H1 (cell line): ENCODE results near the gene COLEC11. TPM values are rescaled to one million over a fixed set of nuclear protein-coding genes. Genes with fewer than 3 reads are reported as not detected.

Experiments
- CTCF ChIA-PET: fragments of 300-600 bp; sonication (Branson Sonifier 250); formaldehyde crosslinking; loops from one replicate; lab custom pipeline; 2021; ENCODE audit not compliant: partially characterized antibody; lab: Charles Lee
- POLR2A ChIA-PET: fragments of 300-600 bp; sonication (Branson Sonifier 250); formaldehyde crosslinking; loops from one replicate; lab custom pipeline; 2021; ENCODE audit warnings: inconsistent platforms; ENCODE audit not compliant: partially characterized antibody; lab: Charles Lee
- DNase-seq, 2 experiments: peaks; one replicate each; pipeline versions ENCODE4 v3.0.0 to v3.0.0-alpha.2; 2010 to 2022; ENCODE audit warnings: low spot score in 2 of 2, low read depth in 1 of 2, mixed read lengths in 1 of 2
- FAIRE-seq: peaks from 2 replicates; lab custom pipeline; 2011; peaks lifted over from hg19 to GRCh38; lab: Jason Lieb, UNC
- H2AFZ ChIP-seq: 2 replicates; pipeline ENCODE4 v1.8.1; 2012; ENCODE audit warnings: low read length, inconsistent platforms
- H2AK5ac ChIP-seq: 2 replicates; pipeline ENCODE4 v1.6.1; 2013; ENCODE audit warnings: low read depth, low read length
- H2BK120ac ChIP-seq: replicated peaks from 2 replicates; pipeline ENCODE3; 2013; ENCODE audit warnings: low read depth, low read length, inconsistent platforms
- H2BK12ac ChIP-seq: 2 replicates; pipeline ENCODE4 v1.6.1; 2013; ENCODE audit warnings: low read depth, low read length
- H2BK15ac ChIP-seq: 2 replicates; pipeline ENCODE4 v1.6.1; 2013; ENCODE audit warnings: low read length
- H2BK20ac ChIP-seq: 2 replicates; pipeline ENCODE4 v1.6.1; 2013; ENCODE audit warnings: low read length
- H2BK5ac ChIP-seq: 2 replicates; pipeline ENCODE4 v1.6.1; 2013; ENCODE audit warnings: low read depth, low read length
- H3K14ac ChIP-seq: 2 replicates; pipeline ENCODE4 v1.6.1; 2013; ENCODE audit warnings: inconsistent platforms; ENCODE audit not compliant: insufficient read length
- H3K18ac ChIP-seq: 2 replicates; pipeline ENCODE4 v1.6.1; 2013; ENCODE audit warnings: low read length; ENCODE audit errors: extremely low read depth
- H3K23ac ChIP-seq: 2 replicates; pipeline ENCODE4 v1.6.1; 2013; ENCODE audit warnings: inconsistent platforms; ENCODE audit not compliant: insufficient read length
- H3K23me2 ChIP-seq: 2 replicates; pipeline ENCODE4 v1.6.1; 2013; ENCODE audit warnings: low read depth, low read length
- H3K27ac ChIP-seq: 2 replicates; pipeline ENCODE4 v1.6.1; 2011; ENCODE audit warnings: low read depth, low read length, inconsistent platforms
- H3K27me3 ChIP-seq, 4 experiments: replicated peaks in 1 of 4; 1 replicate in 1 of 4; 2 replicates in 3 of 4; pipeline versions ENCODE4 v1.6.1 to v1.8.1; 2011 to 2013; ENCODE audit warnings: low read length in 3 of 4, mild to moderate bottlenecking in 3 of 4, inconsistent platforms in 2 of 4, mixed read lengths in 2 of 4, moderate library complexity in 1 of 4; ENCODE audit not compliant: control insufficient read depth in 3 of 4, insufficient read depth in 3 of 4; ENCODE audit errors: extremely low read depth in 1 of 4
- H3K36me3 ChIP-seq, 4 experiments: 2 replicates each; pipeline versions ENCODE4 v1.6.1 to v1.8.1; 2011 to 2013; ENCODE audit warnings: mild to moderate bottlenecking in 4 of 4, low read length in 3 of 4, moderate library complexity in 2 of 4, control low read depth in 1 of 4, inconsistent platforms in 1 of 4; ENCODE audit not compliant: insufficient read depth in 4 of 4, control insufficient read depth in 2 of 4
- H3K4ac ChIP-seq: replicated peaks from 2 replicates; pipeline ENCODE3; 2013; ENCODE audit warnings: low read length, low read depth, mixed read lengths, inconsistent platforms; ENCODE audit not compliant: insufficient read length
- H3K4me1 ChIP-seq, 4 experiments: replicated peaks in 1 of 4; 1 replicate in 1 of 4; 2 replicates in 3 of 4; pipeline versions ENCODE4 v1.6.1 to v1.8.1; 2011 to 2013; ENCODE audit warnings: low read length in 3 of 4, inconsistent platforms in 2 of 4, mixed read lengths in 1 of 4; ENCODE audit not compliant: insufficient read depth in 4 of 4, control insufficient read depth in 3 of 4
- H3K4me2 ChIP-seq, 2 experiments: 2 replicates each; pipeline versions ENCODE4 v1.6.1 to v1.8.1; 2011 to 2013; ENCODE audit warnings: low read depth in 2 of 2, low read length in 2 of 2, control low read depth in 1 of 2, inconsistent platforms in 1 of 2, mild to moderate bottlenecking in 1 of 2; ENCODE audit not compliant: insufficient read depth in 1 of 2
- H3K4me3 ChIP-seq, 4 experiments: fragments of 200-600, 300-600 bp in 1 of 4; sonication (generic), shearing (Covaris generic), sonication (Bioruptor Twin) in 1 of 4; 2 replicates each; pipeline versions ENCODE4 v1.5.1 to v1.8.1; 2011 to 2016; ENCODE audit warnings: low read length in 4 of 4, low read depth in 3 of 4, control low read depth in 2 of 4, inconsistent platforms in 2 of 4, mild to moderate bottlenecking in 2 of 4, mixed read lengths in 1 of 4, moderate library complexity in 1 of 4; ENCODE audit not compliant: insufficient read depth in 2 of 4; ENCODE audit errors: extremely low read depth in 1 of 4
- H3K56ac ChIP-seq: replicated peaks from 2 replicates; pipeline ENCODE3; 2013; ENCODE audit warnings: low read depth, mild to moderate bottlenecking, mixed read lengths, low read length, inconsistent platforms; ENCODE audit not compliant: insufficient read length
- H3K79me1 ChIP-seq: 2 replicates; pipeline ENCODE4 v1.6.1; 2013; ENCODE audit warnings: low read depth, low read length, control low read depth
- H3K79me2 ChIP-seq, 2 experiments: 2 replicates each; pipeline versions ENCODE4 v1.6.1 to v1.8.1; 2012 to 2013; ENCODE audit warnings: low read length in 2 of 2, mild to moderate bottlenecking in 2 of 2, inconsistent platforms in 1 of 2; ENCODE audit not compliant: insufficient read depth in 2 of 2, control insufficient read depth in 1 of 2
- H3K9ac ChIP-seq, 4 experiments: replicated peaks in 1 of 4; 1 replicate in 1 of 4; 2 replicates in 3 of 4; pipeline versions ENCODE4 v1.6.1 to v1.8.1; 2011 to 2013; ENCODE audit warnings: low read depth in 3 of 4, low read length in 3 of 4, control low read depth in 2 of 4, mild to moderate bottlenecking in 2 of 4, moderate library complexity in 2 of 4, inconsistent platforms in 1 of 4; ENCODE audit errors: extremely low read depth in 1 of 4
- H3K9me3 ChIP-seq, 2 experiments: 2 replicates each; pipeline versions ENCODE4 v1.6.1 to v1.8.1; 2012 to 2013; ENCODE audit warnings: mild to moderate bottlenecking in 2 of 2, moderate library complexity in 2 of 2, control low read depth in 1 of 2, inconsistent platforms in 1 of 2, low read depth in 1 of 2, low read length in 1 of 2, mixed read lengths in 1 of 2; ENCODE audit not compliant: insufficient read depth in 2 of 2
- H4K20me1 ChIP-seq, 2 experiments: replicated peaks in 1 of 2; 2 replicates each; pipeline versions ENCODE3 to v1.8.1; 2011 to 2013; ENCODE audit warnings: inconsistent platforms in 2 of 2, low read length in 2 of 2, mild to moderate bottlenecking in 1 of 2; ENCODE audit not compliant: insufficient read depth in 2 of 2, control insufficient read depth in 1 of 2
- H4K5ac ChIP-seq: 2 replicates; pipeline ENCODE4 v1.6.1; 2013; ENCODE audit warnings: low read length, low read depth, mixed read lengths, inconsistent platforms; ENCODE audit not compliant: insufficient read length
- H4K8ac ChIP-seq: 2 replicates; pipeline ENCODE4 v1.8.0; 2013; ENCODE audit warnings: mild to moderate bottlenecking, moderate library complexity, low read length, inconsistent platforms; ENCODE audit not compliant: insufficient read depth; ENCODE audit errors: extremely low read depth
- H4K91ac ChIP-seq: replicated peaks from 2 replicates; pipeline ENCODE3; 2013; ENCODE audit warnings: low read length, mixed read lengths, inconsistent platforms; ENCODE audit not compliant: insufficient read length
- TAF1 ChIP-seq: IDR thresholded peaks from 2 replicates; pipeline ENCODE4 v1.6.1; 2011; ENCODE audit warnings: mild to moderate bottlenecking, low read depth, low read length
- WGBS, 2 experiments: shearing (Covaris generic) in 1 of 2; methylation state at CpG; one replicate each; pipeline versions ENCODE4 v1.1.6 to v1.1.7; 2013 to 2015; ENCODE audit warnings: low lambda C conversion rate in 2 of 2, mixed read lengths in 2 of 2, inconsistent platforms in 1 of 2, low coverage in 1 of 2, missing lambda C conversion rate in 1 of 2; ENCODE audit not compliant: insufficient replicate concordance in 2 of 2, insufficient coverage in 1 of 2, insufficient read length in 1 of 2; ENCODE audit errors: extremely low coverage in 1 of 2, missing lambda C conversion rate in 1 of 2; 5-methylcytosine and 5-hydroxymethylcytosine counted together
- polyA plus RNA-seq, 7 experiments: library from polyadenylated mRNA; depleted of rRNA in 3 of 7; stranded (reverse) in 5 of 7; unstranded in 2 of 7; fragments of >200 nt in 5 of 7; fragments of 200-250 nt in 2 of 7; gene quantifications; 1 replicate in 5 of 7; 2 replicates in 1 of 7; 4 replicates in 1 of 7; pipeline versions ENCODE4 v1.2.1 to v1.2.3, GENCODE V29; 2011 to 2013; ENCODE audit warnings: missing spikeins in 2 of 7, mixed read lengths in 2 of 7
- total RNA-seq: library from RNA; stranded (reverse); fragmentation: NEBNext Ultra II Directional; extraction: Animal tissue kit (Norgen Biotek cat#: 25700); gene quantifications from 2 replicates; pipeline ENCODE4 v1.2.1, GENCODE V29; 2021

COLEC11 gene
- total and polyA plus RNA-seq, 2 of the 8 experiments (the other 6 are each of a cell fraction or from before 2014, with no cell fraction given), result 0.47 to 0.80 TPM

- POLR2A ChIA-PET, result interaction anchor here (0.6 to 1.3 kb wide), 2 partner anchors 14 to 26 kb away, joined by 4 to 5 read pairs; partner anchors contain the start of gene COLEC11
- no peak overlapping the region for H2BK5ac ChIP-seq
- FAIRE-seq (no peak), DNase-seq (no peak)
- no peak overlapping the region for H2BK15ac ChIP-seq
- H3K56ac ChIP-seq, result no peak overlapping the region
- H3K27me3 ChIP-seq, result no peaks in the 10 kb centered on the region; a peak in 1 of 7 replicates
- no peaks in the 10 kb centered on the region for H4K20me1 ChIP-seq
- H2AK5ac ChIP-seq, result no peak overlapping the region
- peak overlapping the region; percentile 8; the same call in 1 of the 2 replicates for H4K8ac ChIP-seq
- no peak overlapping the region for H2BK20ac ChIP-seq
- no peak overlapping the region for H3K4me3 ChIP-seq
- H3K4ac ChIP-seq, result no peak overlapping the region
- no peaks in the 10 kb centered on the region for H3K23me2 ChIP-seq
- H3K4me2 ChIP-seq, result no peak overlapping the region
- H2BK120ac ChIP-seq, result no peak overlapping the region
- no peak overlapping the region for H4K5ac ChIP-seq
- H3K79me2 ChIP-seq, result no peaks in the 10 kb centered on the region
- H3K4me1 ChIP-seq, result no peaks in the 10 kb centered on the region
- H3K9me3 ChIP-seq, result 0 out of 4 replicates have a peak, but pooled peaks cover 0 to 1% of the 10 kb centered on the region in 2 experiments
- no peak overlapping the region for H2AFZ ChIP-seq
- CTCF ChIA-PET, result interaction anchor here (0.6 kb wide), 3 partner anchors 135 to 1204 kb away, joined by 3 read pairs; no protein-coding TSS in a partner anchor
- H3K36me3 ChIP-seq, result no peaks in the 10 kb centered on the region
- no peak overlapping the region for H3K9ac ChIP-seq
- no peak overlapping the region for H2BK12ac ChIP-seq
- no peak overlapping the region for H4K91ac ChIP-seq
- H3K23ac ChIP-seq, result no peak overlapping the region
- no peaks in the 10 kb centered on the region for H3K79me1 ChIP-seq
- no peak overlapping the region for H3K14ac ChIP-seq
- H3K27ac ChIP-seq, result no peak overlapping the region
- H3K18ac ChIP-seq, result no peak overlapping the region
- WGBS, 2 experiments, result 90% methylated on average over 14 of the region's 19 CpGs; no CpG with 5 or more reads in 1 of the 2 experiments
- TF ChIP-seq TAF1, result no peak
Observed at GRCh38 chr2:3608373-3609278, 13.7 kb downstream of the COLEC11 start.
